ENCODE data around the gene SMARCC1.
"Not testable (repeated sequence)": the region's sequence is repeated elsewhere in the genome, so short reads cannot be mapped to it uniquely, and the experiment has no call there.

The SMARCC1 gene
- total RNA-seq: 185 to 228 reads per million in 2 experiments

GRCh38 chr3:47781685-47782445 is at the start of gene SMARCC1:
SMARCC1 (minus strand) TSS chr3:47781893; CDS start chr3:47781797, 96 bp downstream.
- peak; percentile 95 for DNase-seq (ENCODE audit: low read depth)

GRCh38 chr3:47829482-47829881 is 47.8 kb upstream of the SMARCC1 start:
- not testable (repeated sequence) for DNase-seq (ENCODE audit: low read depth)

DNA sequence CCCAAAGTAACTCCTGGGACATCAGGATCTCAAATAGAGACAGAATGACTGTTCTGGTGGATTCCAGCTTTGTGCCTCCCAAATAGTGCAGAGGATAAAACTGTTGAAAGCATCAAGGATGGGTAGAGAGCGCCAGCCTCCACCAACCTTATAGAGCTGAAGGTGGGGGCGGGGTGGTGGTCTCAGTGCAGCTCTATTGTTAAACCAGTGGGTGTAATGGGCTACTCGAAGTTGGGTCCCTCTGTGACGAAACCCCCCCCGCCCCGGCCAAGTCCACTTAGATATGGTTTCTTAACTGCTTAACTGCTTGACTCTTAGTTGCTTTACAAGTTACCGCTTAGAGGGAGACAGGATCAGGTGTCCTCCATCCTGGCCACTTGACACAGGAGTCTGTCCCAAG is 43.9 kb upstream of the SMARCC1 start:
- DNase-seq (ENCODE audit: low read depth): no peak

- DNase-seq (ENCODE audit: low read depth): peak; percentile 66
Measured at GRCh38 chr3:47824541-47825473, 43.1 kb upstream of the SMARCC1 start.

- DNase-seq (ENCODE audit: low read depth): no peak
Measured at GRCh38 chr3:47817609-47818008, 35.9 kb upstream of the SMARCC1 start.

- DNase-seq (ENCODE audit: low read depth): no peak
Measured at GRCh38 chr3:47813551-47814177, 32.0 kb upstream of the SMARCC1 start.

DNA sequence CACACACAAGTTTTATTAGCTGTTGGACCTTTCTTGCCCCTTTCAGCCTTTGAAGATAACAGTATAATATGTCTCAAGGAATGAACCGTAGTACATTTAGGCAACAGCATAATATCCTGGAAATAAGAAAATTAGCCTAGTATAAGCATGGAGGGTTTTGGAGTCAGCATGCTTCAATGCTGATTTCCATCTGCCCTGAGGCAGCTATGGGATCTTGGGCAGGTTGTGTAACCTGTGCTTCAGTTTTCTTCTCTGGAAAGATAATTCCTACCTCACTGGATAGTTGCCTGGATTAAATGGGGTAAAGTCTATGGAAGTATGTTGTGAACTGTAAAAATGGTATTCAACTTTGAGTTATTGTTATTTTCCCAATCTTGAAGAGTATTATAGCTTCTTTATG is 22.9 kb upstream of the SMARCC1 start:
- no peak for DNase-seq (ENCODE audit: low read depth)

DNA sequence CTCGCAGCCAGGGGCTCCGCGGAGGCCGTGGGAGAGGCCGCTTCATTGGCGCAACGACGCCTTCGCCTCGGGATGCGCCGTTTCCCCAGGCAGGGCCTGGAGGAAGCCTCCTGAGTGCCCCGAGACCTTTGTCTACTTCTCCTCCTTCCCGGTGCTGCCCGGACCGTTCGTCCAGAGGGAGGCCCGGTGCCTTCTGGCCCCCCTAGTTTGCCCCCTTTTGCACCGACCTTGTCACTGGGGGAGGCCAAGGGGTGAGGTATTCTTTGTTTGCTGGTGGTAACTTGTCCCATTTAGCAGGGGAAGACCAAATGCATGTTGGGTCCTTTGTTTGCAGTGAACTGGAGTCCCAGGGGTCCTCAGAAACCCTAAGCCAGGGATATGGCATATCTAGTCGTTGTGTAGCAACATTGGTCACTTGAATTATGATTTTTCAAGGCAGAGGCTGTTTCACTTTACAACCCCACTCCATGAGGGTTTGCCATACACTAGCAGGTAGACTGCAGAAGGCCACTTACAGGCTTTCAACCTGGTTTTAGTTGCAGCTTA is 21.9 kb upstream of the SMARCC1 start:
- DNase-seq (ENCODE audit: low read depth): no peak

GRCh38 chr3:47802734-47803479 is 21.2 kb upstream of the SMARCC1 start, which contains the start of gene DHX30:
DHX30 (plus strand) TSS chr3:47803138; CDS start chr3:47810684, 7,546 bp downstream.
- peak; percentile 75 for DNase-seq (ENCODE audit: low read depth)

DNA sequence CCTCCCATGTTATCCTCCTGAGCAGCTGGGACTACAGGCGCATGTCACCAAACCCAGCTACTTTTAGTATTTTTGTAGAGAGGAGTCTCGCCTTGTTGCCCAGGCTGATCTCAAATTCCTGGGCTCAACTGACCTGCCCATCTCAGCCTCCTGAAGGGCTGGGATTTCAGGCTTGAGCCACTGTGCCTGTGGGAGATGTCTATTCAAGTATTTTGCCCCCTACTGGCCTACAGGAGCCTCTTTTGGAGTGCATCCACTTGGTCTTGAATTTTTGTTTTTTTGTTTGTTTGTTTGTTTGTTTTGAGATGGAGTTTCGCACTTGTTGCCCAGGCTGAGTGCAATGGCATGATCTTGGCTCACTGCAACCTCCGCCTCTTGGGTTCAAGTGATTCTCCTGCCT is 18.0 kb upstream of the SMARCC1 start:
- DNase-seq (ENCODE audit: low read depth): no peak

DNA sequence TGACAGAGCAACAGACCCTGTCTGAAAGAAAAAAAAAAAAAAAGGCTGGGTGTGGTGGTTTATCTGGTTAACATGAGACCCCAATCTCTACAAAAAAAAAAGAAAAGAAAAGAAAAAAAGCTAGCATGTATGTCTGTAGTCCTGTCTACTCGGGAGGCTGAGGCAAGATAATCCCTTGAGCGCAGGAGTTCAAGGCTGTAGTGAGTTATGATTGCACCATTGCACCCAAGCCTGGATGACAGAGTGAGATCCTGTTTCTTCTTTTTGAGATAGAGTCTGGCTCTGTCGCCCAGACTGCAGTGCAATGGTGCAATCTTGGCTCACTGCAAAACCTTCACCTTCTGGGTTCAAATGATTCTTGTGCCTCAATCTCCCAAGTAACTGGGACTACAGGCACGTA is 12.9 kb upstream of the SMARCC1 start:
- DNase-seq (ENCODE audit: low read depth): no peak

GRCh38 chr3:47792699-47793098 is 11.0 kb upstream of the SMARCC1 start:
- DNase-seq (ENCODE audit: low read depth): no peak

GRCh38 chr3:47791193-47791855 is 9.6 kb upstream of the SMARCC1 start:
- DNase-seq (ENCODE audit: low read depth): no peak

- no peak for DNase-seq (ENCODE audit: low read depth)
Measured at GRCh38 chr3:47783673-47784072, 2.0 kb upstream of the SMARCC1 start.

DNA sequence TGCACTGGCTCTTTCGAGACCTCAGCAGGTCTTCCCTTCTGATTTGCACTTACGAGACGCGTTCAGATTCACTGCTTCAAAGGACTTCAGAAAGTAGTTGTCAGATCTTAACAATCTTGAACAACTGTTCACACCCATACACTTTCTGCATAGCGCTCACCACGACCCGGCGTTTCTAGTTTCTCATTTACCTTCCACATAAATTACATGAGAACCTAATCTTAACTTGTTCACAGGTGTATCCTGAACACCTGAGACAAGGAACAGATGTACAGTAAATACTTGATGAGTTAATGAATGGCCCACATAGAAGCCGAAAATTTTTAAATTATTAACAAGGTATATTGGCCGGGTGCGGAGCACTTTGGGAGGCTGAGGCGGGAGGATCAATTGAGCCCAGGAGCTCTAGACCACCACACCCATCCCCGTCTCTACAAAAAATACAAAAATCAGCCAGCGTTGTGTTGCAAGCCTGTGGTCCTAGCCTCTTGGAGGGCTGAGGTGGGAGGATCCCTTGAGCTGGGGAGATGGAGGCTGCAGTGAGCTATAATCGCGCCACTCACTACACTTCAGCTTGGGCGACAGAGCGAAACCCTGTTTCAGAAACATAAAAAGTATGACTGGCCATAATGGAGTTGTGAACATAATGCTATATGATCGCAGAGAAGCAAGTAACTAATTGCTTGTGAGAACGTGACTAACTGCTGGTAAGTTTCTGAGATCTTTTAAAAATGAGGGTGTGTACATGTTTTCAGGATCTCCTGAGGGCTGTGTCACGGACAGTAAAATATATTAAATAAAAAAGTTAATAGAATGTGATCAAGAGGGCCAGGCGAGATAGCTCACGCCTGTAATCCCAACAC is 984 bp upstream of the SMARCC1 start:
- no peak for DNase-seq (ENCODE audit: low read depth)

- DNase-seq (ENCODE audit: low read depth): peak; percentile 49
Measured at GRCh38 chr3:47780741-47781684, 680 bp downstream of the SMARCC1 start.

DNA sequence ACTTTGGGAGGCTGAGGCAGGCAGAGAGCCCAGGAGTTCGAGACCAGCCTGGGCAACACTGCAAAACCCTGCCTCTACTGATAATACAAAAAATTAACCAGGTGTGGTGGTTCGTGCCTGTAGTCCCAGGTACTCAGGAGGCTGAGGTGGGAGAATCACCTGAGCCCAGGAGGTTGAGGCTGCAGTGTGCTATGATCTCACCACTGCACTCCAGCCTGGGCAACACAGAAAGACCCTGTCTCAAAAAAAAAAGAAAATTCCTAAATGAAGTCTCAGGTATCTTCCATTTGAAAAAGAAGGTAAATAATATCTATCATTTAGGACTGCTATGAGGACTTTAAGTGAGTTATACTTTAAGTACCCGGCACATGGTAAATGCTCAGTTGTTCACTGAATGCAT is 2.9 kb downstream of the SMARCC1 start:
- no peak for DNase-seq (ENCODE audit: low read depth)

GRCh38 chr3:47772788-47773187 is 8.9 kb downstream of the SMARCC1 start:
- no peak for DNase-seq (ENCODE audit: low read depth)

DNA sequence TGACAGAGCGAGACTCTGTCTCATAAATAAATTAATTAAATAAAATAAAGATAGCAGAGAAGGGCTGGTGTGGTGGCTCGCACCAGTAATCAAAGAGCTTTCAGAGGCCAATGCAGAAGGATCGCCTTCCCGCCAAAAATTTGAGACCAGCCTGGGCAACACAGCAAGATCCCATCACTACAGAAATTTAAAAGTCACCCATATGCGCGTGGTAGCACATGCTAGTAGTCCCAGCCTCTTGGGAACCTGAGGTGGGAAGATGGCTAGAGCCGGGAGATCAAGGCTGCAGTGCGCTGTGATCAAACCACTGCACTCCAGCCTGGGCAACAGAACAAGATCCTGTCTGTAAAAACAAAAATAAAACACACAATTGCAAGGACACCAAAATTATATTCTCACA is 9.6 kb downstream of the SMARCC1 start:
- DNase-seq (ENCODE audit: low read depth): no peak

Data from T follicular helper cell (primary cell).